Upper lobe of left lung (tissue), 4 donors: ENCODE measurements around the gene CEP170B.

Experiments used
- CTCF ChIP-seq, 6 experiments: fragments of 450-650 bp in 4 of 6; fragments of 200-600 bp in 2 of 6; sonication (generic) in 2 of 6; IDR thresholded peaks; one replicate each; pipeline ENCODE4 v1.5.1; 2016 to 2019; ENCODE audit warnings: antibody characterized with exemption in 6 of 6
- POLR2A ChIP-seq, 4 donors: fragments of 450-650 bp; IDR thresholded peaks; one replicate each; pipeline ENCODE4 v1.5.1; 2016 to 2017; ENCODE audit warnings: antibody characterized with exemption in 4 of 4, mild to moderate bottlenecking in 2 of 4

DNA sequence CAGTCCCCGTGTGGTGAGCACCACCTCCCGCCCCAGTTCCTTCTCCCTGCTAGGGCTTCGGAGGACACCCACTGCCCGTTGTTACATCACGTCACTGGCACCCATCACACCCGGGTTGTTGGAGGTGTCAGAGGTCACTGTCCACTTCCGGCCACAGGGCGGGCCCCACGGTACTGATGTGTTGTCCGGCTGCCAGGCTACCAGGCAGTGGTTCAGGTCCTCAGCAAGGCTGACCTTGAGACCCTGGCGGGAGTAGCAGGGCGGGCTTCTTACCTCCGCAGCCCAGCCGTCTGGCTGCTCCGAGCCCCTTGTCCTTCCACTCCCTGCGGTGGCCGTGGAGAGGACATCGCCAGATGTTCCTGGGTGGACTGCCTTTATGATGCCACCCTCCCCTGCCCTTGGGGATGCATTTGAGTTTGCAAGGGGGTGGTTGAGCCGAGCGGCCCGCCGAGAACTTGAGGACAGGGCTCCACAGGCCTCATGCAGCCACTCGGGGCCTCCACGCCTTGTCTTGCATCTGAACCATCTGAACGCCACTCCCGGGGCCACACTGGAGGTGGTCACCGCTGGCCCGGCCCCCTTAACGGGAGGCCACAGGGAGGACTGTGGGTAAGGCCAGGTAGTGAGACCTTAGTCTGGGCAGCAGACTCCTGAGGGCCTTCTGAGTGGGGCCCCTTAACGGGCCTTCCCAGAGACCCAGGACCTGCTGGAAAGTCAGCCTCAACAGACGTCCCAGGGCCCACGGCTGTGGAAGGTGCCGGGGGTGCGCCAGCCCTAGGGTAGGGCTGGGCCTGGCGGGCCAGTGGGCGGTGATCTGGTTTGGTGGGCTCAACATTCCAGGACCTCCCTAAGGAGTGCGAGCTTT is 32.5 kb downstream of the CEP170B start:
- no peak for TF ChIP-seq CTCF (IDR thresholded peaks at IDR 0.05)
- no peak for TF ChIP-seq POLR2A (IDR thresholded peaks at IDR 0.05)
